Lung microvascular endothelial cell (primary cell): Measurements from ENCODE around the gene OR2T2. TPM values are rescaled to one million over a fixed set of nuclear protein-coding genes. Genes with fewer than 3 reads are reported as not detected.
"Not testable (repeated sequence)": the region's sequence is repeated elsewhere in the genome, so short reads cannot be mapped to it uniquely, and the experiment has no call there.

Source experiments
- DNase-seq, 2 donors: peaks; one replicate each; pipeline versions ENCODE4 v3.0.0 to v3.0.0-alpha.2; 2010; ENCODE audit warnings: low read depth in 2 of 2
- total RNA-seq: library from RNA; depleted of rRNA; stranded (reverse); fragments of >200 nt; gene quantifications from 2 replicates; pipeline ENCODE4 v1.2.1, GENCODE V29; 2014

OR2T2 gene
- total RNA-seq: not detected in 2 replicates

GRCh38 chr1:248445399-248445798 lies at the start of gene OR2T2:
OR2T2 (plus strand) TSS chr1:248445637; CDS start chr1:248452798, 7,161 bp downstream.
- DNase-seq: not testable (repeated sequence)

- DNase-seq: no peak
Measured at GRCh38 chr1:248402748-248403147, 42.7 kb upstream of the OR2T2 start, which contains the start of gene OR2T1. OR2T1 (plus strand) TSS chr1:248403048; CDS start chr1:248406148, 3,100 bp downstream.

- peak in 1 of 2 donors; percentile 27 for DNase-seq
Measured at GRCh38 chr1:248404024-248404423, 41.4 kb upstream of the OR2T2 start.

- no peak for DNase-seq
Measured at GRCh38 chr1:248406721-248407692, 38.4 kb upstream of the OR2T2 start.

GRCh38 chr1:248416226-248416625 lies 29.2 kb upstream of the OR2T2 start:
- no peak for DNase-seq

GRCh38 chr1:248417854-248418253 lies 27.6 kb upstream of the OR2T2 start:
- DNase-seq: no peak

- peak in 1 of 2 donors; percentile 0 for DNase-seq
Measured at GRCh38 chr1:248421384-248421783, 24.1 kb upstream of the OR2T2 start.

- DNase-seq: not testable (repeated sequence)
Measured at GRCh38 chr1:248427526-248428191, 17.8 kb upstream of the OR2T2 start.

GRCh38 chr1:248428192-248428533 lies 17.3 kb upstream of the OR2T2 start:
- DNase-seq: not testable (repeated sequence)

GRCh38 chr1:248431683-248432082 lies 13.8 kb upstream of the OR2T2 start:
- DNase-seq: not testable (repeated sequence)

- not testable (repeated sequence) for DNase-seq
Measured at GRCh38 chr1:248432201-248432600, 13.2 kb upstream of the OR2T2 start.

- DNase-seq: not testable (repeated sequence)
Measured at GRCh38 chr1:248433811-248434415, 11.5 kb upstream of the OR2T2 start.

GRCh38 chr1:248434913-248435312 lies 10.5 kb upstream of the OR2T2 start:
- not testable (repeated sequence) for DNase-seq

- not testable (repeated sequence) for DNase-seq
Measured at GRCh38 chr1:248436303-248436702, 9.1 kb upstream of the OR2T2 start.

- DNase-seq: not testable (repeated sequence)
Measured at GRCh38 chr1:248438668-248439067, 6.8 kb upstream of the OR2T2 start.

GRCh38 chr1:248439283-248439682 lies 6.2 kb upstream of the OR2T2 start:
- DNase-seq: not testable (repeated sequence)

- not testable (repeated sequence) for DNase-seq
Measured at GRCh38 chr1:248442500-248443277, 2.7 kb upstream of the OR2T2 start.

GRCh38 chr1:248444603-248445002 lies 834 bp upstream of the OR2T2 start:
- not testable (repeated sequence) for DNase-seq

- not testable (repeated sequence) for DNase-seq
Measured at GRCh38 chr1:248448409-248449074, 3.1 kb downstream of the OR2T2 start.

- not testable (repeated sequence) for DNase-seq
Measured at GRCh38 chr1:248449821-248450465, 4.5 kb downstream of the OR2T2 start.
